Nephron progenitor cell (in vitro differentiated cells): ENCODE data around the gene ANGEL2.

Experiments
- DNase-seq: peaks from one replicate; pipeline ENCODE4 v3.0.0; 2021
- H3K27ac Mint-ChIP-seq: 2 replicates; pipeline ENCODE4 v1.8.0; 2021; ENCODE audit warnings: mild to moderate bottlenecking, moderate library complexity, mixed read lengths
- H3K27me3 Mint-ChIP-seq: 2 replicates; pipeline ENCODE4 v1.8.0; 2021; ENCODE audit warnings: mild to moderate bottlenecking, low read depth, mixed read lengths; ENCODE audit not compliant: poor library complexity
- H3K36me3 Mint-ChIP-seq: 2 replicates; pipeline ENCODE4 v1.8.0; 2021; ENCODE audit warnings: low read depth, mixed read lengths
- H3K4me1 Mint-ChIP-seq: 2 replicates; pipeline ENCODE4 v1.8.0; 2021; ENCODE audit warnings: mixed read lengths
- H3K4me3 Mint-ChIP-seq: 2 replicates; pipeline ENCODE4 v1.8.0; 2021; ENCODE audit warnings: mild to moderate bottlenecking, moderate library complexity, mixed read lengths
- H3K9me3 Mint-ChIP-seq: 2 replicates; pipeline ENCODE4 v1.8.0; 2021; ENCODE audit warnings: mild to moderate bottlenecking, moderate library complexity, mixed read lengths
- CTCF ChIP-seq: fragments of 200-600 bp; sonication (generic); IDR thresholded peaks from 2 replicates; pipeline ENCODE4 v1.5.0; 2021; ENCODE audit warnings: antibody characterized with exemption

The ANGEL2 gene

GRCh38 chr1:212960932-212961331 is 54.7 kb downstream of the ANGEL2 start:
- no peak for TF ChIP-seq CTCF
- H3K4me3 Mint-ChIP-seq, result no peak overlapping the region
- peaks cover 82% of the 10 kb centered on the region for H3K36me3 Mint-ChIP-seq
- H3K4me1 Mint-ChIP-seq, result peaks cover 50% of the 10 kb centered on the region
- DNase-seq, result no peak
- no peak overlapping the region for H3K27ac Mint-ChIP-seq
- peaks cover 4% of the 10 kb centered on the region for H3K27me3 Mint-ChIP-seq
- no peaks in the 10 kb centered on the region for H3K9me3 Mint-ChIP-seq

DNA sequence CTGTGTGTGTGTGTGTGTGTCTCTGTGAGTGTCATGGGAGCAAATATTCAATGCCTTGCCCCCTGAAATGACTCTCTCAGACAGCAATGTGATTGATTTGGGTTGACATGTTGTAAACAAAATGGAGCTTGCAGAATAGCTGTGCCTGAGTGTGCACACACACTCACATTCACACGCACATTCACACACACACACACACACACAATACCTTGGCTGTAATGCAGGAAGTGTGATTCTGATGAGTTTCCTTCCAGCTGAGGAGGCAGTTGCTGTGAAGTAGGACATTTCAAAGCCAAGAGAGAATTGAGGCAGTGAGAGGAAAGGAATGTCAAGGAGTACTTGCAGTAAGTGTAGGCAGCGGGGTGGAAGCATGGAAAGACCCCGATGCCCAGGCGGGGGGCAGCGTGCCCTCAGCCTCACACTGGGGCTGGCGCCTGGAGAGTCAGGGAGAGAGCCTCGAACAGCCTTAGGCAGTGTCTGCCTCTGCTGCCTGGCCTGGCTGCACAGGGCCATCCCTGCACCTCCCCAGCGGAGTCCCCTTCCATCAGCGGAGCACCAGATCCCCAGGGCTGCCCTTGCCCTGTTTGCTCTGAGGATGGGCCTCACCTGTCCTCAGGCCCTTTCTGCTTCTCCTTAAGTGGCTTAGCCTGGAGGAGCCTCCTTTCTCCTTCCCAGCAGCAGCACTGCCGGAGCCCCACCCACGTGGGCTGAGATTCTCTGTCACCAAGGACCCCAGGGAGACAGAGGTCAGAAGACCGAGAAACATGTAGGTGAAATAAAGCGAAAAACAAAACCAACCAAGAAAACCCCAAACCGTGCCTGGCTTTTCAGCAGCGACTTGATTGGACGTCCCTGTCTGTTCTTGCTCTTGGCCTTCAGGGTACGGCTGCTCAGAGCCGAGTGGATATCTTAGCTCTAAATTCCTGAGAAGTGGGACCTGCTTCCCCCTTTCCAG is 56.1 kb downstream of the ANGEL2 start:
- Mint-ChIP-seq H3K27me3 (peaks cover 1% of the 10 kb centered on the region), H3K4me3 (no peak overlapping the region), H3K27ac (peak overlapping the region; percentile 88), H3K4me1 (peaks cover 48% of the 10 kb centered on the region), H3K9me3 (no peaks in the 10 kb centered on the region), H3K36me3 (peaks cover 84% of the 10 kb centered on the region)
- TF ChIP-seq CTCF, result no peak
- no peak for DNase-seq

DNA sequence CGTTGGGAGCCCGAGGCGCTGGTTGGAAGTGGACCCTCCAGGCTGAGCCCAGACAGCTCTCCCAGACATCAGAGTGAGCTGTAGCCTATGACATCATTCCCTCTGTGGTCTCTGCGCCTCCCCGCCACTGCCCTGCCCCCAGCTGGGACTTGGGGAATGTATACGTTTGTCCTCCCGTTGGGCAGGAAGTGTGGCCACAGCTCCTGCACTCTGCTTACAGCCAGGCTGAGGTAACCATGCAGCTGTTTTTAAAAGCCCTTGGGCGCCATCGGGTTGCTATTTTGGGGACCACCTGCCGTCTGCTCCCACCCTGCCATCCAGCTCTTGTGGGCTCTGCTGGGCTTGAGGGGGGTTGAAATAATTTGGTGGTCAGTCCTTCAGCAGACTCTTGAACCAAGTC is 57.5 kb downstream of the ANGEL2 start:
- no peak for TF ChIP-seq CTCF
- DNase-seq, result no peak
- Mint-ChIP-seq H3K36me3 (peaks cover 84% of the 10 kb centered on the region), H3K9me3 (no peaks in the 10 kb centered on the region), H3K27me3 (no peaks in the 10 kb centered on the region), H3K4me1 (peaks cover 52% of the 10 kb centered on the region), H3K4me3 (no peak overlapping the region), H3K27ac (no peak overlapping the region)

DNA sequence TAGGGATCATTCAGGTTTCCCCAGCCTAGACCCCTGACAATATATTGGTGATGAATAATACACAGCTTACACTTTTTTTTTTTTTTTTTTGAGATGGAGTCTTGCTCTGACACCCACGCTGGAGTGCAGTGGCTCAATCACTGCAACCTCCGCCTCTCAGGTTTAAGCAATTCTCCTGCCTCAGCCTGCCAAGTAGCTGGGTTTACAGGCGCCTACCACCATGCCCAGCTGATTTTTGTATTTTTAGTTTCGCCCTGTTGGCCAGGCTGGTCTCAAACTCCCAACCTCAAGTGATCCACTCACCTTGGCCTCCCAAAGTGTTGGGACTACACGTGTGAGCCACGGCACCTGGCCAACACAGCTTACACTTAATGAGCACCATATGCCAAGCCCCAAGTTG is 58.1 kb downstream of the ANGEL2 start:
- DNase-seq, result no peak
- TF ChIP-seq CTCF, result no peak
- Mint-ChIP-seq H3K27me3 (no peaks in the 10 kb centered on the region), H3K36me3 (peaks cover 80% of the 10 kb centered on the region), H3K4me3 (no peak overlapping the region), H3K9me3 (no peaks in the 10 kb centered on the region), H3K27ac (no peak overlapping the region), H3K4me1 (peaks cover 53% of the 10 kb centered on the region)

DNA sequence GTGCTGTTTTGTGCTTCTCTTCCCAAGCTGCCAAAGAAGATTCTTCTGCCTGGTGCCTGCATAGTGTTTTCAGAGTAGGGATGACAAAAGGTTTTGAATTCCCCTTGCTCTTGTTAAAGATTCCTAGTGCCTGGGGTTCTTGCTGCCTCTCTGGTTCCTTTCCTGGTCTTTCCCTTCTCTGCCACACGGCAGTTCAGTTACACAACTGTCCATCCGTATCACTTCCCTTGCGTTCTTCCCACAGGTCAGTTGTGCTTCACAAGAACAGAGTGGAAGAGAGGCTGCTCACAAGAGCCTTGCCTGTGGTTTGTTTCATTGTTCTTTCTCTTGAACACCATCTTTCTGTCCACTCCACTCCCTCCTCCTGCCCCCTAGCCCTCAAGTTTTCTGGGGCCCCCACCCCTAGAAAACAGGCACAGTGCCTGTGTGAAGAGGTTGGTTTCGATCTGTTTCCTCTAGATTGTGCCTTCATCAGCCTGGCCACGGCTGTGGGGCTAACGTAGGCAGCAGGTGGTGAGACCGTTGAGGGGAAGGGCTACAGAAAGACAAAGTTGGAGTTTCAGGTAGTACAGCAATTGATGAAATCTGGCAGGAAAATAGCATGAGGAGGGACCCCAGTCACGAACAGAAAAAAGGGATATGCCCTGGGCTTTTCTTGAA is 59.6 kb downstream of the ANGEL2 start:
- H3K27me3 Mint-ChIP-seq, result no peaks in the 10 kb centered on the region
- H3K36me3 Mint-ChIP-seq, result peaks cover 66% of the 10 kb centered on the region
- TF ChIP-seq CTCF, result no peak
- no peak overlapping the region for H3K4me3 Mint-ChIP-seq
- H3K27ac Mint-ChIP-seq, result peak overlapping the region; percentile 77
- DNase-seq, result no peak
- H3K4me1 Mint-ChIP-seq, result peaks cover 54% of the 10 kb centered on the region
- H3K9me3 Mint-ChIP-seq, result no peaks in the 10 kb centered on the region
